GM18951 (cell line): ENCODE results near the gene TBC1D26.
"Not testable (repeated sequence)": the region's sequence is repeated elsewhere in the genome, so short reads cannot be mapped to it uniquely, and the experiment has no call there.

Experiments used
- POLR2A ChIP-seq: IDR thresholded peaks from 4 replicates; pipeline ENCODE4 v1.6.1; 2011; ENCODE audit warnings: mild to moderate bottlenecking; ENCODE audit not compliant: insufficient read length, insufficient read depth; ENCODE audit errors: extremely low read depth
- in situ Hi-C: fragments of 300-500 bp; cut with MboI; formaldehyde crosslinking; loops from one replicate; pipeline ENCODE4 v1.12.0; 2022; ENCODE audit warnings: low sequenced_read_pairs, mixed read lengths, inconsistent platforms; ENCODE audit not compliant: unreplicated experiment

TBC1D26 gene

GRCh38 chr17:15777717-15778116, 45.6 kb downstream of the TBC1D26 start:
- in situ Hi-C loops, result no loop called here
- no peak for TF ChIP-seq POLR2A

- in situ Hi-C loops, result no loop called here
Observed at GRCh38 chr17:15779119-15779518, 47.0 kb downstream of the TBC1D26 start.

GRCh38 chr17:15780188-15780587, 48.1 kb downstream of the TBC1D26 start:
- TF ChIP-seq POLR2A, result no peak

More at GRCh38 chr17:15779119-15779518, 47.0 kb downstream of the TBC1D26 start:
- no peak for TF ChIP-seq POLR2A

GRCh38 chr17:15782866-15783265, 50.8 kb downstream of the TBC1D26 start:
- in situ Hi-C loops, result no loop called here
- no peak for TF ChIP-seq POLR2A

More at GRCh38 chr17:15780188-15780587, 48.1 kb downstream of the TBC1D26 start:
- in situ Hi-C loops, result no loop called here

GRCh38 chr17:15783461-15783860, 51.4 kb downstream of the TBC1D26 start:
- TF ChIP-seq POLR2A, result no peak
- in situ Hi-C loops, result no loop called here

- in situ Hi-C loops, result not testable (repeated sequence)
Observed at GRCh38 chr17:15784351-15784750, 52.3 kb downstream of the TBC1D26 start.

- in situ Hi-C loops, result not testable (repeated sequence)
Observed at GRCh38 chr17:15787363-15788075, 55.4 kb downstream of the TBC1D26 start.

GRCh38 chr17:15788365-15788764, 56.3 kb downstream of the TBC1D26 start:
- in situ Hi-C loops, result not testable (repeated sequence)
